ENCODE results near the gene DCHS2.

Gene DCHS2

DNA sequence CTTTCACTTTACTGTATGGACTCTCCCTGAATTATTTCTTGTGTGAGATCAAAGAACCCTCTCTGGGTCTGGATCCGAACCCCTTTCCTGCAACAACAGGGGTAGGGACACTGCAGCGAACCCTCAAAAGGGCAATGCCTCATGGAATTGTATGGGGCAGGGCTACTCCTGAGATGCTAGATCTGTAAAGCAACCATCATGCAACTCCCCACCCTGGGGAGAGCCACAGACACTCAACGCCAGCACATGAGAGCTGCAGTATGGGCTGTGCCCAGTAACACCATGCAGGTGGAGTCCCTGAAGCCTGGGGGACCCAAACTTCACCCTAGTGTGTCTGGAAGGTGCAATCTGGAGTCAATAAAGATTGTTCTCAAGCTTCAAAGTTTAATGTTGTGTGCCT, 304.7 kb downstream of the DCHS2 start:
- no peak overlapping the region for H3K4me3 ChIP-seq (ENCODE audit: low read depth in 1 of 2, low read length in 2 of 2)
- no peak overlapping the region for H3K27ac ChIP-seq (ENCODE audit: low read depth, low read length)
- H3K27me3 ChIP-seq (ENCODE audit: control insufficient read depth in 1 of 2, insufficient read depth in 2 of 2, low read length in 2 of 2), result no peaks in the 10 kb centered on the region
- no peaks in the 10 kb centered on the region for H3K4me1 ChIP-seq (ENCODE audit: insufficient read depth, low read length)
- H3K9me3 ChIP-seq (ENCODE audit: low read length), result no peaks in the 10 kb centered on the region
- no peak overlapping the region for H3K9ac ChIP-seq (ENCODE audit: low read length)
- no peaks in the 10 kb centered on the region for H3K36me3 ChIP-seq (ENCODE audit: insufficient read depth, low read length)

GRCh38 chr4:154186035-154186434, 305.6 kb downstream of the DCHS2 start:
- Histone ChIP-seq H3K9me3 (ENCODE audit: low read length) (no peaks in the 10 kb centered on the region), H3K27me3 (ENCODE audit: control insufficient read depth in 1 of 2, insufficient read depth in 2 of 2, low read length in 2 of 2) (no peaks in the 10 kb centered on the region), H3K27ac (ENCODE audit: low read depth, low read length) (no peak overlapping the region), H3K36me3 (ENCODE audit: insufficient read depth, low read length) (no peaks in the 10 kb centered on the region), H3K4me1 (ENCODE audit: insufficient read depth, low read length) (no peaks in the 10 kb centered on the region), H3K9ac (ENCODE audit: low read length) (no peak overlapping the region), H3K4me3 (ENCODE audit: low read depth in 1 of 2, low read length in 2 of 2) (no peak overlapping the region)

- Histone ChIP-seq H3K27ac (ENCODE audit: low read depth, low read length) (no peak overlapping the region), H3K9me3 (ENCODE audit: low read length) (no peaks in the 10 kb centered on the region), H3K4me1 (ENCODE audit: insufficient read depth, low read length) (no peaks in the 10 kb centered on the region), H3K27me3 (ENCODE audit: control insufficient read depth in 1 of 2, insufficient read depth in 2 of 2, low read length in 2 of 2) (no peaks in the 10 kb centered on the region), H3K4me3 (ENCODE audit: low read depth in 1 of 2, low read length in 2 of 2) (no peak overlapping the region), H3K36me3 (ENCODE audit: insufficient read depth, low read length) (no peaks in the 10 kb centered on the region), H3K9ac (ENCODE audit: low read length) (no peak overlapping the region)
Observed at GRCh38 chr4:154184238-154184637, 307.4 kb downstream of the DCHS2 start.

- Histone ChIP-seq H3K9me3 (ENCODE audit: low read length) (no peaks in the 10 kb centered on the region), H3K4me3 (ENCODE audit: low read depth in 1 of 2, low read length in 2 of 2) (no peak overlapping the region), H3K36me3 (ENCODE audit: insufficient read depth, low read length) (no peaks in the 10 kb centered on the region), H3K27ac (ENCODE audit: low read depth, low read length) (no peak overlapping the region), H3K9ac (ENCODE audit: low read length) (no peak overlapping the region), H3K4me1 (ENCODE audit: insufficient read depth, low read length) (no peaks in the 10 kb centered on the region), H3K27me3 (ENCODE audit: control insufficient read depth in 1 of 2, insufficient read depth in 2 of 2, low read length in 2 of 2) (no peaks in the 10 kb centered on the region)
Observed at GRCh38 chr4:154183264-154183663, 308.3 kb downstream of the DCHS2 start.
